GM21786 (cell line): ENCODE results near the gene USP48.

Experiments used
- ATAC-seq: cut with Tn5 transposase; IDR thresholded peaks from one replicate; pipeline ENCODE4 v1.9.1; 2021; ENCODE audit not compliant: unreplicated experiment

The USP48 gene

GRCh38 chr1:21752186-21752585 is 30.8 kb downstream of the USP48 start:
- no peak for ATAC-seq

- ATAC-seq: no peak
Measured at GRCh38 chr1:21751281-21751680, 31.7 kb downstream of the USP48 start.

- no peak for ATAC-seq
Measured at GRCh38 chr1:21750841-21751240, 32.1 kb downstream of the USP48 start.

- ATAC-seq: no peak
Measured at GRCh38 chr1:21749859-21750468, 33.0 kb downstream of the USP48 start.

- ATAC-seq: no peak
Measured at GRCh38 chr1:21749109-21749508, 33.8 kb downstream of the USP48 start.

GRCh38 chr1:21743476-21743875 is 39.5 kb downstream of the USP48 start:
- no peak for ATAC-seq

- no peak for ATAC-seq
Measured at GRCh38 chr1:21742578-21742977, 40.4 kb downstream of the USP48 start.

- ATAC-seq: no peak
Measured at GRCh38 chr1:21741206-21741605, 41.7 kb downstream of the USP48 start.

GRCh38 chr1:21736876-21737275 is 46.1 kb downstream of the USP48 start:
- no peak for ATAC-seq

GRCh38 chr1:21736011-21736410 is 46.9 kb downstream of the USP48 start:
- no peak for ATAC-seq

GRCh38 chr1:21734526-21734925 is 48.4 kb downstream of the USP48 start:
- ATAC-seq: no peak

GRCh38 chr1:21732664-21733063 is 50.3 kb downstream of the USP48 start:
- no peak for ATAC-seq

GRCh38 chr1:21725748-21726392 is 57.1 kb downstream of the USP48 start:
- no peak for ATAC-seq

GRCh38 chr1:21724570-21724969 is 58.4 kb downstream of the USP48 start:
- ATAC-seq: no peak

GRCh38 chr1:21724098-21724497 is 58.9 kb downstream of the USP48 start:
- ATAC-seq: no peak

GRCh38 chr1:21721295-21721985 is 61.5 kb downstream of the USP48 start:
- ATAC-seq: no peak

GRCh38 chr1:21716169-21716568 is 66.8 kb downstream of the USP48 start:
- ATAC-seq: no peak

- ATAC-seq: no peak
Measured at GRCh38 chr1:21707891-21708290, 75.1 kb downstream of the USP48 start.

GRCh38 chr1:21707086-21707840 is 75.7 kb downstream of the USP48 start:
- no peak for ATAC-seq

- no peak for ATAC-seq
Measured at GRCh38 chr1:21706151-21706835, 76.7 kb downstream of the USP48 start.
